GM18526 (cell line): Measurements from ENCODE around the gene FKRP.
A peak's percentile ranks its signal among the peaks of the same experiment; 100 is the strongest.

Experiments
- POLR2A ChIP-seq: IDR thresholded peaks from 3 replicates; pipeline ENCODE4 v1.6.1; 2011; ENCODE audit not compliant: insufficient read length; ENCODE audit errors: extremely low read depth

FKRP gene

GRCh38 chr19:46725036-46725820, 20.6 kb upstream of the FKRP start:
- TF ChIP-seq POLR2A, result no peak

- no peak for TF ChIP-seq POLR2A
These were observed 19.9 kb upstream of the FKRP start for GRCh38 chr19:46725859-46726393.

- TF ChIP-seq POLR2A, result no peak
These were observed 19.3 kb upstream of the FKRP start for GRCh38 chr19:46726551-46726950.

DNA sequence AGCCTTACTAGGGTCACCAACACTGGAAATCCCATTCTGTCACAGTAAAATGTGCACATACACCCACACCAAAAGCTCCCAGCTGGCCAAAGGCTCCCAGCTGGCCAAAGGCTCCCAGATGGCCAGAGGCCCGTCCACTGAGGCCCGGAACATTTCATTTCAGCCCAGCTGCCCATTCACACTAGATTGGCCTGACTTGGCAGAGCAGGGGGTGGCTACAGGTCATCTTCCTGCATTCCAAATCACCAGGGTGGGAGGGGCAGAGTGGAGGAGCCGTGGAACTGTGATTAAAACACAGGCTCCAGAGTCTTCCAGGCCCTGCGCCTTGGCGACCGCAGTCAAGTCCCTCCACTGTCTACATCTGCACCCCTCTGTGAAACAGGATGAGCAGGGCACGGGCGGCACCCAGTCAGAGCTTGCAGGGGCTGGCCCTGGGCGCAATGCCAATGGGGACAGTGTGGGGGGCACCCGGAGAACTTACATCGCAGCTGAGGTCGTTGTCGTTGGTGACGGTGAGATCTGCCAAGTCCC, 18.8 kb upstream of the FKRP start:
- TF ChIP-seq POLR2A, result no peak

DNA sequence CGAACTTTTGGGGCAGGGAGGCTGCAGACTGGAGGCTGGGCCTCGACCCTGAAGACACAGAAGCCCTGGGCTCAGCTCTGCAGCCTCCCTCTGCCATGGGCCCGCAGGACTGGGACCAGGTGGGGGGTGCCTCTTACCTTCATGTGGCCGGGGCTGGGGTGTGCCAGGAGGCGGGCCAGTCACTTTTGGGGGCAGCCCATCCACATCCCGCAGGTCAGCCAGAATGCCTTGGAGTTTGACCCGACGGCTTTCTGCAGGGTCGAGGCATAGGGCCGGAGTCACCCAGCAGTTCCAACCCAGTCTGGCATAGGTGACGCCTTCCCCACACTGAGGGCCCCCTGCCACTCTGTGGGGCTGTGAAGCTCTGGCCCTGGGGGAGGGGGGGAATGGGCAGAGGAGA, 18.1 kb upstream of the FKRP start:
- no peak for TF ChIP-seq POLR2A

- no peak for TF ChIP-seq POLR2A
These were observed 17.6 kb upstream of the FKRP start for GRCh38 chr19:46728208-46728607.

DNA sequence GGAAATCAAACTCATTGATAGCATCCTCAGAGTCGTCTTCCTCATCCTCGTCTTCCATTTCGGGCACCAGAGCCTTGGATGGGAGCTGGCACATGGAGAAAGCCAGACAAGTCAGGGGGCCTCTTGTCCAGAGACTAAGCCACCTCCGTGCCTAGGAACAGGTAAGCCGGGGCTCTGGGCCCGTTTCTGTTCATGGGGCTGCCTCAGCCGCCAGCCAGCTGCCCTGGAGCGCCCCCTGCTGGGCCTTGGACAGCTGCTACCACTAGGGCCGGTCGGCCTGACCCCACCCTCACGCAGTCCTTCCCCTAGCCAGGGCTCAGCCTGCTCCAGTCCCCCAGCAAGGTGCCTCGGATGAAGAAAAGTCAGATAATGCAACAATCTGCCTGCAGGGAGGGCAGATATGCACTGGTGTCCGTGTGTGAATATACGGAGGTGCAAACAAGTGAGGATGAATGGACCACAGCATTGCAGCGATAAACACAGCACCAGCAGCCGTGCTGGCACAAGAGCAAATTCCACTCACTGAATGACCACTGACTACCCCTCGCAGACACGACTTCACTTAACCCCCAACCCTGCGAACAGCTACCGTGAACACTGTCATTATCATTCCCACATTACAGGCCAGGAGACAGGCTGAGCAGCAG, 17.0 kb upstream of the FKRP start:
- TF ChIP-seq POLR2A, result no peak

- no peak for TF ChIP-seq POLR2A
These were observed 16.2 kb upstream of the FKRP start for GRCh38 chr19:46729696-46730095.

DNA sequence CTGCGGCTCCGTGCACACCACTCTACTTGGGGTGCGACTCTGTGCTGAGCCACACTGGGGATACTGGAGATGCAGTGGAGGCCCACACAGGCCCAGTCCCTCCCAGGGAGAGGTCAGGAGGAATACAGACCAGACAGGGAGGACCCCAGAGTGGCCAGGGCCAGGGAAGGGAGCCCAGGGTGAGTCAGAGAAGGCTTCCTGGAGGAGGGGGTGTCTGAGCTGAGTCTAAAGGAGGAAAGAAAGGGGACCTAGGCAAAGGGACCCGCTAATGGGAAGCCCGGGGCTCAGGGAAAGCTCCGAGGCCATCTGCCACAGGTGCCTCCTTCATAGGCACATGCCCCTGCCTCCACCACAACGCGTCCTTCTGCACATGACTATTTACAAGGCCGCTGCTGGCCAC, 15.7 kb upstream of the FKRP start:
- TF ChIP-seq POLR2A, result no peak

DNA sequence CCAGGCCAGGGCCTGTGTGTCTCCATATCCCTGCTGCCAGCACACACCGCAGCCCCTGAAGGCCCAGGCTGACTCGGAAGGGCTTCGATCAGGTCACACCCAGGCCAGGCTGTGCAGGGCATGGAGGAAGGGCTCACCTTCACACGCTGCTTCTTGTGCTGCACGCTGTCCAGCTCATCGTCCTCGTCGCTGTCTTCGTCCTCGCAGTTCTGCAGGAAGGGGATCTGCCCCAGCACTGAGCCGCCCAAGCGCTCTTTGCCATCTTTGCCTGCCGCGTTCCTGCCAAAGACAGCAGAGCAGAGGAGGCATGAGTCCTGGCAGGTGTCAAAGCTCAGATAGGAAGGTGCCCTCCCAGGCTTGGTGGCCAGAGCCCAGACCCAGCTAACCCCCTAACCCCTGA, 15.3 kb upstream of the FKRP start:
- TF ChIP-seq POLR2A, result no peak

DNA sequence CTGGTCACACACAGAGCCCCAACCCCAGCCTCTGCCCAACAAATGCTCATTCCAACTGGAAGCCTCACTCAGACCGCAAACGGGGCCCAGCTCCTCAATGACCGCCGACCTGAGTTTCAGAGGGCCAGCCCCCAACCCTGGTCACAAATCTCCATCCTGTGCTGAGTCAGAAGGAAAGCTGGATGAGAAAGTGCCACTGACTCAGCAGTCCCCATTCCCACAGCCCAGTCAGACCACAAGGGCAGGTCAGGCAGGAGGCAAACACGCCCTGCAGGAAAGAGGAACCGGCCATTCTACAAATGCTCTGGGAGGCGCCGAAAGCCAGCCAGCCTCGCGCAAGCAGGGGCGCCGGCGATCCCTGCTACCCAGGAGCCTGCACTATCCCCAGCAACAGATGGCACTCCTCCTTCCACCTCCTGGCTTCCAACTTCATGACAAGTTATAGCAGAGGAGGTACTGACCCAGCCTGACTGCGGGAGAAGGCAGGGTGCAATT, 14.8 kb upstream of the FKRP start:
- peak; percentile 11 for TF ChIP-seq POLR2A

- TF ChIP-seq POLR2A, result peak; percentile 7
These were observed 14.3 kb upstream of the FKRP start for GRCh38 chr19:46731584-46731983.

- no peak for TF ChIP-seq POLR2A
These were observed 13.5 kb upstream of the FKRP start for GRCh38 chr19:46732172-46732938.

- TF ChIP-seq POLR2A, result no peak
These were observed 12.7 kb upstream of the FKRP start for GRCh38 chr19:46732966-46733689.
